Activated T-helper 1 cell treated with Interleukin-2 at 50 U/mL for 16 hours (primary cell): ENCODE results near the gene ADAM8.

ENCODE experiments used
- DNase-seq: peaks from one replicate; pipeline ENCODE4 v3.0.0-alpha.2; 2020; ENCODE audit warnings: low read depth

ADAM8 gene

DNA sequence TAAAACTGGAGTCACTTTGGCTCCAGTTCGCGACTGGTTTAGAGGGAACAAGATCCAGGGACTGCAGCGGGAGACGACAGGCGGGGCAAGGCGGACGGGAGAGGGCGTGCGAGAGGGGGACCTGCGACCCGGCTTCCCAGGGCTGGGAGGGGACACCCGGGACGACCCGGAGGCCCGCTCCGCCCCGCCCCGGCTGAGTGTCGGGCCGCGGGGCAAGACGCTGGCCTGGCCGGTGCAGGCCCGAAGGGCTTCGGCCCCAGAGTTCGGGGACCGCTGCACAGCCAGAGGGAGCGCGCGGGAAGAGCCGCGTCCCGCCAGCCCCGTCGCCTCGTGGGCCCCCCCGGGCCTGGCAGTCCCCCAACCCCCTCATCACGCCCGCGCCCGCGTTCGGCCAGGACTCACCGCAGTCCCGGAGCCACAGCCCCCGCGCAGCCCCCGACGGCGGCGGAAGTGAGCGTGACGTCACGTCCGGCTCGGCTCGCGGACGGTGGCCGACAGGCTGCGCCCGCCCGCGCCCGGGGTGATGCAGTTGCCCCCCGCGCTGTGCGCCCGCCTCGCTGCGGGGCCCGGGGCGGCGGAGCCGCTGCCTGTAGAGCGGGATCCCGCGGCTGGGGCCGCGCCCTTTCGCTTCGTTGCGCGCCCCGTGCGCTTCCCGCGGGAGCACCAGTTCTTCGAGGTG, 31.9 kb upstream of the ADAM8 start, which contains the start of the genes TUBGCP2 and ZNF511:
TSS of gene TUBGCP2 (minus strand) at position 452 of the 679 bp plus-strand sequence. CDS start 5,931 bp downstream, outside the sequence.
TSS of gene ZNF511 (plus strand) at position 494 of the 679 bp plus-strand sequence. CDS start at position 524, 30 bp downstream.
- peak; percentile 85 for DNase-seq

DNA sequence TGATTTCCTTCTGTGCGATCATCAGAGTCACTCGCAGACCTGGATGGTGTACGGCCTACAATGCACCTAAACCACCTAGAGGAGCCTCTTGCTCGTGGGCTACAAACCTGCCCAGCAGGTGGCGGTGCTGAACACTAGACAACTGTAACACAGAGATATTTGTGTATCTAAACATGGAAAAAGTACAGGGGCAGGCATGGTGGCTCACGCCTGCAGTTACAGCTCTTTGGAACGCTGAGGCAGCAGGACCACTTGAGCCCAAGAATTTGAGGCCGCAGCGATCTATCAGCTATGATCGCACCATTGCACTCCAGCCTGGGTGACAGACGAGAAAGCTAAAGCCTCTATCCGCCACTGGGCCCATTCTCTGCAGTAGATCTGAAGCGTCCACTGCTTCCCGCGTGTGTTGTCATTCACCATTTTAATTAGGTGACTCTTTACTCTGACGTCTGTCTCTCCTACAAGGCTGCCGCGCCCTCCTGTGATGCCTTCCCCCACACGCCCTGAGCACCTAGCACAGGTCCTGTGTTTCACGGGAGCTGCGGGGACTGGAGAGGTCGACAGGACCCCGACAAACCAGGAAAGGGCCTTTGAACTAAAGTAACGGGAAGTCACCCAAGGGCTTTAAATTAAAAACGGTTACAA, 31.2 kb upstream of the ADAM8 start:
- peak; percentile 71 for DNase-seq

DNA sequence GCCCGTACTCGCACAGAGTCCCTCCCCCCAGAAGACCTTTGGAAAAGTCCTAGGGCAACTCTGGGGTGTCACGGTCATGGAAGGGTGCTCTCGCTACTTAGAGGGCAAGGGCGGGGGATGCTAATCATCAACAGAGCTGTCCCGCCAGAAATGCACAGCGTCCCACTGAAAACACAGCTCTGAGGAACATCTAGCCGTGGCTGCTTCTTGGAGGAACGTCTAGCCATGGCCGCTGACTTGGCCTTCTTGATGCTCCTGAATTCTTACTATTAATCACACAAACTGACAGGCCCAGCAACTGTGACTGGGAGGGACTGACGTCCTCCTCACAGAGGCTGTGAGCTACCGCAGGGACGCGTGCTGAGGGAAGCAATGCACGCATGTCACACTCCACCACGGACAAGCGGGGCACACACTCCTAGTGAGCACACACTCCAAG, 30.3 kb upstream of the ADAM8 start:
- no peak for DNase-seq

DNA sequence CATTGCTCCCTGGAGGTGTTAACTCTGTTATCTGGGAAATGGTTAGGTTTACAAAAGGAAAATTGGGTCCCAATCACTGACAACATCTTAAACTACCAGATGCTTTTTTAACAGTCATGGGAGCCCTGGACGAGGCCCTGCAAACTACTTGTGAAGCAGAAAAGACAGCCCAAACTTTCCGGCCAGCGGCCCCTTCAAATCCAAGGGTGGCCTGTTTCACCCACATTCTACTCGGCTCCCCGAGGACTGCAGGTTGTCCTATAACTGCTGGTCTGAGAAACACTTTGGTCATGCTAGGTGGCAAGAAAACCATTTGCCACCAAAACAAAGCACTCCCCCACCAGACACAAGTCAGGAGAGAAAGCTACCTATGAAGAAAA, 29.4 kb upstream of the ADAM8 start:
- DNase-seq: no peak

DNA sequence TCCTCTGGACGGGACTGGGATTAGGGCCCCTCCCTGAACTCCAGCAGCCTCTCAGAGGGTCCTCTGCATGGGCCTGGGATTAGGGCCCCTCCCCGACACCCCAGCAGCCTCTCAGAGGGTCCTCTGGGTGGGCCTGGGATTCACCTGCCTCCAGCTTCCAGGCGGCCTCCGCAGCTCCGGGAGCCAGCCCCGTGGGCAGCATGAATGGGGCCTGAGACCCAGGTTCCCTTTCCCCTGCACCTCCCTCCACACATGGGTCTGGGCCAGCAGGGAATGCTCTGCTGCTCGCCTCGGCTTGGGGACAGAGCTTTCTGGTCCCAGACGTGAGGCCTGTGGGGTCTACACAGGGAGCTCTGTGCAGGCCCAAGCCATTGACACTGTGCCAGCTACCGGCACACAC, 26.5 kb upstream of the ADAM8 start:
- DNase-seq: no peak

DNA sequence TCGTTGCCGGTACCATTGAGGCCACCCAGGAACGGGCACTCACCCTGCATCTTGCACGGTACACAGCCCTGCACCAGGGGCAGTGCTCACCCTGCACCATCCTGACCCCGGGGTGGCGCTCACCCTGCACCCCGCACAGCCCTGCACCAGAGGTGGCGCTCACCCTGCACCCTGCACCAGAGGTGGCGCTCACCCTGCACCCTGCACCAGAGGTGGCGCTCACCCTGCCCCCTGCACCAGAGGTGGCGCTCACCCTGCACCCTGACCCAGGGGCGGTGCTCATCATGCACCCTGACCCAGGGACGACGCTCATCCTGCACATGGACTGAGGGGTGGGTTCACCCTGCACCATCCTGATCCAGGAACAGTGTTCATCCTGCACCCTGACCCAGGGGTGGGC, 25.6 kb upstream of the ADAM8 start:
- DNase-seq: no peak

DNA sequence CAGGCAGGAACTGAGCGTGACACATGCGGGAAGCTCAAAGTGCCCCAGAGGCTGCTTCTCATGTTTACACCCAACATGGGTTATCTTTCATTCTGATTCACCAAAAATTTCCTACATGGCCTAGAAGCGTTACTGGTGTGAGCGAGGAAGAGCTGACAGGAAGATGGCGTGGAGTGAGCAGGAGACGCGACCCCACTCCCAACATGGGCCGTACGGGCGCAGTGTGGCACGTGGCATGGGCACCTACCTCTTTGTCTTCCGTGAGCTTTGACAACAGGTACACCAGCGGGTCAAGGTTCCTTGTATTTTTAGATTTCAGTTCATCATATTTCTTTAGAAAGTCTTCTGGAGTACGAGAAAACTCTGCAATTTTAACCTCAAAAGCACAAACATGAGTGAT, 23.1 kb upstream of the ADAM8 start:
- no peak for DNase-seq

DNA sequence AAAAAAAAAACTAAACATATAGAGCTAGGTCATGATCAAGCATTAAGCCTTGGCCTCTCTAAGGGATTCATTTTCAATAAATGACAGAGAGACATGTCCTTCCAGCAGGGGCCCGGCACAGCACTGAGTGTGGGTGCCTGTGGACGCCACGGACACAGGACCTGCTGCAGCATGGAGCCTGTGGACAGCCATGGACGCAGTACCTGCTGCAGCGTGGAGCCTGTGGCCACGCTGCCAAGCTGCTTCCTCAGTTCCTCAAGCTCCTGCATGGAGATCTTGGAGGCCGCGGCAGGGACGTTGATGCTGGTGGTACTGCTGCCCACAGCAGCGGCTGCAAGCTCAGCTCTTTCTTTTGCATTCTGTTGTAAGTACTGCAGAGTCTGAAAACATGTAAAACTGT, 22.6 kb upstream of the ADAM8 start:
- no peak for DNase-seq

DNA sequence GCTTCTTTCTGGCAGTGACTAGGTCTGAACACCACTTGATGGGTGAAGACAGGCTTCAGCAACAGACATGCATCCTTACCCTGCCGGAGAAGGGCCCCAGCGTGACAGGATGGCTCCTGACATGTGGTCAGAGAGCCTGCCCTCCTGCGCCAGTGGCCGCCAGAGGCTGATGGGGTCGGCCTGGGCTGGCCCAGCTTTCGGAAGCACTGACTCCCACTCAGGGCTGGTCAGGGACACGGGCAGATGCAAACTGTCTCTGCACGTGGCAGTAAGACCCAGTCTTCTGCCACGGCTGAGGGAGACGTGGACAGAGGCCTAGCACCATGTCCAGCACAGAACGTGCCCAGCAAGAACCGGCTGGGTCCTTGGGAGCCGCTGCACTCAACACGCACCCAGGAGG, 21.8 kb upstream of the ADAM8 start:
- no peak for DNase-seq

DNA sequence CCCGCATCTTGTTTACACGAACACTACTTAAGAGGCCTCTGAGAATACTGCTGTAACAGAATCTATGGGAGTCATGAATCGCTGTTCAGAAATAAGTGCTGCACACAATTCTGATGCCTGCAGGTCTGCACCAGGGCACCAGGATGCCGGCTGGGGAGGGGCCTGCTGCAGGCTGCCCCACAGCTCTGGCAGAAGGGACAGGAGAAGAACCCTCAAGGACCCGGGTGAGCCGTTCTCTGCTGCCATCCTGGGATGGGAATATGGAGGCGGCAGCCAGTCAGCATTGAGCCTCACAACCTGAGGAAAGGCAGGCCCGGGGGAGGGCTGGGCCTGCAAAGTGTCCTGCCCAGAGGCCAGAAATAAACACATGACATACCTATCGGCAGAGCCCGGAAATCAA, 20.8 kb upstream of the ADAM8 start:
- no peak for DNase-seq

DNA sequence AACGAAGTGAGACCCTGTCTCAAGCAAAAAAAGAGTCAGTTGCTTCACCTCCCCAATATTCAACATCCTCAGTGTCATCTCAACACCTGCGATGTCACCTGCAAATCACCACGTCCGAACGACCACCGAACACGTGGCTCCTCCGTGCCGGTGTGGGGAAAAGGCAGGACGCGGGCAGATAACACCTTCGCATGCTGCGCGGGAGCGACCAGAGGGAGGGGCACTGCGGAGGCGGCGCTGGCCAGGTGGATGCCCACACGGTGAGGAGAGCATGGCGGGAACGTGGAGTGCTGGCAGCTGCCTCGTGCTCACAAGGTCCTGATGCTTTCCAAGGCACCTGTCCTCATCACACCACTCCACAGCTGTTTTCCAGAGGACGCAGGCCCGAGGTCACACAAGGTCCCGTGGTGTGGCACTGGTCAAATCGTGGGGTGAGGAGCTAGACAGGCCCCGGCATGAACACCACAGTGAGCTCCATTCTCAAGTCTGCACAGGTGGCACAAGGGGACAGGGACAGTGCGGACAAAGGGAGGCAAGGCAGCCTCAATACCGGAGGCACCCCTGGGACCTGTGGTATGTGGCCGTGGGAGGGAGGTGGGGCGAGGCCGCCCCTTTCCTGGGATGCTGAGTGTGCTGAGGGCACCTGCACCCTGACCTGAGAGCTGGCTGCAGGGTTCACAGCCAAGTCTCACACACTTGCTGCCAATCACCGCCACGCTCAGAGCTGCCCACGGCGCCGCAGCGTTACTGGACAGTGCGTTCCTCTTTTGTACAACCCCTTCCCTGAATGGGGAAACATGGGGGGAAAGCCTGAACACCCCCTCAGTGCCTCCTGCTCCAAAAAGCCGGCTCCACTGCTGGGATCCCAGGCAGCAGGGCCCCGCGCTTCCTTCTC, 19.0 kb upstream of the ADAM8 start:
- no peak for DNase-seq

DNA sequence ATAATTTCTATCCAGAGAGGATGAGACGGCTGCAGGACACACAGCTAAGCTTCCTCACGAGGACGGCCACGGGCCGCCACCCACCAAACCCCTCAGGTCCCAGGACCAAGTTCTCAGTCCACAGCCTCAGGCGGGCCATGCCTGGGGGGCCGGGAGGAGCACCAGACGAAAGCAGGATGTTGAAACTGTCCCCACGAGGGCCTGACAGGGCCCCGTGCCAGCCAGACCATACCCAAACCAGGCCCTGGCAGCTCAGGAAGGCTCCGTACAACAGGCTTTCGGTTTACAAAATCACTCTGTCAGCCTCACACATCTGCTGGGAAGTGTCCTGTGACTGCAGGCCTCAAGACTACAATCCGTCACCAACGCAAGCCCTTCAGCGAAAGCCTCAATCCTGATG, 17.5 kb upstream of the ADAM8 start:
- no peak for DNase-seq

DNA sequence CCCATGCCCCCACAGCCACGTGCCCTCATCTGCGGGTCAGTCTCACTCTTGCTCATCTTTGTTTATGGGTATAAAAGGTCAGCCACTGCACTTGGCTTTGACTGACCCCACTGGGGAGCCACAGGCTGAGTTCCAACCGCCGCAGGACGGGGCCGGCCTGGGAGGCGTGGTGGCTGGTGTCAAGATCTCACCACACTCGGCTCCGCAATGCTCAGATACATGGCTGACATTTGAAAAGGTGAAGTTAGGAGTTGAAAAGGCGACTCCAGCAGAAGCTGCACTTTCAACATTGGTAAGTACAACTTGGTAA, 17.1 kb upstream of the ADAM8 start:
- no peak for DNase-seq

DNA sequence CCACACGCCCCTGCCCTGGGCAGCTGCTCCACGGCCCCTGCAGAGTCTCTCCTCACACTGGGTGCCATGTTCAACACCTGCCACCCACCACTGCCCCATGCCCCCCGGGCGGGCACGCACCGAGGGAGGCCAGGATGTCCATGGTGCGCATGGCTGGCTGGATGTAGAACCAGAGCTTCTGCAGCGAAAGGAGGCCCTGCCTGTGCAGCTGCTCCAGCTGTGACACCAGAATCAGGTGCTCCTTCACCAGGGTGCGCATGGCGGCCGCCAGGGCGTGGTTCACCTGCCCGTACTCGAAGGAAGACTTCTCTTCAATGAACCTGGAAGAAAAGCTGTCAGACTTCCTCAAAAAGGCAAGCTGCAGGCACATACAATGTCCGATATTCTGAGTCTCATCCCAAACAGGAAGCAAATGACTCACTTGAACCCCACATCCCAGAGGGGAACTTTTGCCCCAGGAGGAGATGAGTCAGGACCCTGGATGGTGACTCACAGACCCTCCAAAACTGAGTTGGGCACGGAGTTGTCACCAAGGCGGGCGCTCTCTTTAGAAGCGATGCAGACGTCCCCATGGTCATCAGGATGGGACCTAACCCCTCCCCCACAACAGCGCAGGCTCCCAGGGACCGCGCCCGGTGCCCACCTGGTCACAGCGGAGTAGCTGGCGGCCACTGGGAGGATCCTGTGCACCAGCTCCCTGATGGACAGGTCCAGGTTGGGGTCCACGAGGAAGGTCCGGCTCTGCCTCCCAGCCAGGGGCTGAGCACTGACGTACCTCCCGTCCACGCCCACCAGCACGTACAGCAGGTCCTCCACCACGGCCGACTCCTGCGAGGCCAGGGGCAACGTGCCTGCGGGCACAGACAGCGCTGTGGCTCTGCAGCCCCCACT, 16.5 kb upstream of the ADAM8 start:
- DNase-seq: no peak

DNA sequence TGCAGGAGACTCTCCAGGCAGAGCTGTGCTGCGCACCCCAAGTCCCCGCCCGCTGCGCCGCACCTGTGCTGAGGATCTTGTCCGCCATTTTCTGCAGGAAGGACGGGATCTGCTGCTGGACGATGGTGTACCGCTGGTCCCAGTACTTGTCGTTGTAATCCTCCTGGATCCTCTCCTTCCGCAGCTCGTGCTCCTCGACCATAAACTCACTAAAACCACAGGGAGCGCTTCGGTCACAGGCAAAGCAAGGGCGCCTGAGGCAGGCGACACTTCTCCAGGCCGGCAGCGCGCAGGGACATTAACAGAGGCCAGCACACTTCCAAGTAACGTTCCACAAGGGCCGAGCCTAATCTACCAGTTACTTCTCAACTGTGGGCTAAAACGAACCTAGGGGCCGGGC, 13.1 kb upstream of the ADAM8 start:
- no peak for DNase-seq

DNA sequence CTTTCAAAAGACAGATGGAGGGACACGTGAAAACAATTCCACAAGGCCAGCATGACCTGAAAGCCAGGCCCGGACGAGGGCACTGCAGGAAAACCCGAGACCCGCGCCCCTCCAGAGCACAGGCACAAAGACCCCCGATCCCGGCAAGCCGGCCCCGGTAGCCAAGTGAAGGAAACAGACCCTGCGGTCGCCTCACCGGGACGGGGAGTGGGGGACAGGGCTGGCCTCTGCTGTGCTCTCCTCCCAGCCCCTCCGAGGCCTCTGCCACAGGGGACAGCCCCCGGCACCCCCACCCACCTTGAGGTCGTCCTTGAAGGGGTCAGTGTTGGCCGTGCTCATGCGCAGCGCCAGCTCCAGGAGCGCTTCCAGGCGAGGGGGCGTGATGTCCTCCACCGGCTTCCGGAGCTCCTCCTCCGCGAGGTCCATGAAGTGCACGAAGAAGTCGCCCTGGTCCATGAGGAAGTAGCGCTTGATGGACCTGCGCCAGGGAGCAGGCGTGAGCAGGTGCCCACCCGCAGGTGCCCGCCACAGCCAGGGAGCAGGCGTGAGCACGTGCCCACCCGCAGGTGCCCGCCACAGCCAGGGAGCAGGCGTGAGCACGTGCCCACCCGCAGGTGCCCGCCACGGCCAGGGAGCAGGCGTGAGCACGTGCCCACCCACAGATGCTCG, 11.3 kb upstream of the ADAM8 start:
- no peak for DNase-seq

DNA sequence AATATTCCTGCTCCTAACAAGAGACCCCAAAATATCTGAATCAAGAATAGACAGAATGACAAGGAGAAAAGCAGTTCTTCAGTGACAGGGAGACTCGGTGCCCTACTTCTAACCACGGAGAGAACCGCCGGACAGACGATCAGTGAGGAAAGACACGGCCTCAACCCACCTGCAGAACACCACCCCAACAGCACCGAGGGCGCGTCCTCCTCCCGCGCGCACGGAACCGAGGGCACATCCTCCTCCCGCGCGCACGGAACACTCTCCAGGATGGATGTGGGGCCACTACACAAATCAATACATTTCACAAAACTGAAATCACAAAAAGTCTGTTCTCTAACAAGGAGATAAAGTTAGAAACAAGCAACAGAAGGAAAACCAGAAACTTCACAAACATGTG, 9.7 kb upstream of the ADAM8 start:
- DNase-seq: no peak

DNA sequence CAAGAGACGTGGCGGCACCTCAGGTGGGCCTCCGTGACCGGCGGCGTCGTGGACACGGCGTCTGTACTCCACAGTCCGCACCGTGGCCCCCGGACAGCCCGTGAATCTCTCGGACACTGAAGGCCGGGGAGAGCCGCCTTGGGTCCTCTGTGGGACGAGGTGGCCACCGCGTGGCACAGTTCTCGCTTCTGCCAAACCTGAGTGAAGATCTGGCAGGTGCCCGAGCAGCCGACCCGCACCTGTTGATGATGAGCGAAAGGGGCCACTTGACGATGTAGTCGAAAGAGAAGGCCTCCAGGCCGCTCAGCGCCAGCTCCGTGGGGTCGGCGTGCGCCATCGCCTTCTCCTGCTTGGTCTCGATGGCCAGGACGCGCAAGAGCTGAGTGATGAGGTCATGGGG, 8.5 kb upstream of the ADAM8 start:
- DNase-seq: no peak

DNA sequence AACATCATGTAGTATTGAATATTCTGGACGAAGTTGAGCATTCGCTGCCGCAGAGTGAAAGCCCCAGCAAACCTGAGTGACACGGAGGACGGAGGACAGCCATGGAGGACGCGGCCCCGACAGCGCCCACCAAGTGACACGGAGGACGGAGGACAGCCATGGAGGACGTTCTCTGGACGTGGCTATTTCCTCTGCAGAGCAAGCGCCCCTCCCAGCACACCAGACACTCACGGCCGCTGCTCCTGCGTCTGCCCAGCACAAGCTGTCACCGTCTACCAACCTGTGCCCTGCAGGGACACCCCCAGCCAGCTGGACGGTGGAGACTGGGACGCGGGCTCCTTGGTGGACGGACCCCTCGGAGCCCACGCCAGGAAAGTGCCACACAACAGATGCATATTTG, 7.3 kb upstream of the ADAM8 start:
- no peak for DNase-seq

DNA sequence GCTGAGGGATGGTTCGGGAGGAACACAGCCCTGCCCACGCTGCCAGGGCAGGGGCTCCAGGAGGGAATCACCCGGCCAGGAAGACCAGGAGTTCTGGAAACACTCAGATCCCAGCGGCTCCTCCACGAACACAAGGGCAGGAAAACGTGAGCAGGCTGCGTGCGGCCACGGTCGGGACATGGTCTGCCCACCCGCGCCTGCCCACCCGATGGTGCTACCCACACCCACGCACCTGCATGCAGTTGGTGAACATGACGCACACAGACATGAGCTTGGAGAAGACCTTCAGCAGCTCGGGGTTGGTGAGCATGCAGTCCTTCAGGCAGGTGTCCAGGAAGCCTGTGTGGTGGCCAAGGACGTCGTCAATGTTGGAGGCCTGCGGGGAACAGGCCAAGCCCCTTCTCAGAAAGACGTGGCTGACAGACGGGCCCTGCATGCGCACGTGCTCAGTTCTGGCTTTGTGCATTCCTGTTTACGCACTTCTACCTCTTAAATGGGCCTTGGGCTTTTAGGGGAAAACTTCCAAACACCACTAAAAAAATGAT, 6.2 kb upstream of the ADAM8 start:
- DNase-seq: no peak
